HepG2 (cell line): ENCODE data around the gene DGUOK. TPM values are rescaled to one million over a fixed set of nuclear protein-coding genes. Genes with fewer than 3 reads are reported as not detected.

Experiments
- ATF7-NPFF ChIP-seq: sonication (generic); formaldehyde crosslinking; IDR thresholded peaks from 2 replicates; pipeline ENCODE4 v1.8.1; 2023; ENCODE audit warnings: mild to moderate bottlenecking, low read depth, missing genetic modification reagents, moderate library complexity
- DMAP1 ChIP-seq: IDR thresholded peaks from 2 replicates; pipeline ENCODE4 v1.6.1; 2016
- DPF2 ChIP-seq: sonication (generic); formaldehyde crosslinking; IDR thresholded peaks from 2 replicates; pipeline ENCODE4 v1.4.0; 2020; ENCODE audit warnings: mild to moderate bottlenecking, low read depth, missing genetic modification reagents, borderline replicate concordance
- FOXA3 ChIP-seq: IDR thresholded peaks from 2 replicates; pipeline ENCODE4 v1.6.1; 2016; ENCODE audit warnings: missing genetic modification reagents, missing compliant biosample characterization
- FOXP1 ChIP-seq, 2 experiments: fragments of 450-650 bp in 1 of 2; IDR thresholded peaks; 2 replicates each; pipeline ENCODE4 v1.6.1; 2017 to 2018; ENCODE audit warnings: antibody characterized with exemption in 1 of 2
- HMG20B ChIP-seq: conservative IDR thresholded peaks from 2 replicates; pipeline ENCODE4 v1.6.1; 2016; ENCODE audit warnings: missing genetic modification reagents, missing compliant biosample characterization
- MIER3 ChIP-seq: IDR thresholded peaks from 2 replicates; pipeline ENCODE4 v1.6.1; 2016; ENCODE audit warnings: missing compliant biosample characterization, borderline replicate concordance
- NR2F6 ChIP-seq, 2 experiments: IDR thresholded peaks; 2 replicates each; pipeline ENCODE4 v1.6.1; 2016; ENCODE audit warnings: antibody characterized with exemption in 1 of 2, mild to moderate bottlenecking in 1 of 2
- NR3C1 ChIP-seq: sonication (generic); formaldehyde crosslinking; IDR thresholded peaks from 2 replicates; pipeline ENCODE4 v1.4.0; 2020; ENCODE audit warnings: missing genetic modification reagents
- SMARCC2 ChIP-seq: fragments of 450-650 bp; IDR thresholded peaks from 2 replicates; pipeline ENCODE4 v1.6.1; 2017; ENCODE audit warnings: antibody characterized with exemption, mild to moderate bottlenecking
- SMC3 ChIP-seq: IDR thresholded peaks from 2 replicates; pipeline ENCODE4 v1.6.1; 2011; ENCODE audit warnings: low read length, improper control_type of control experiment
- SMYD3 ChIP-seq: sonication (generic); formaldehyde crosslinking; IDR thresholded peaks from 2 replicates; pipeline ENCODE4 v1.8.1; 2023; ENCODE audit warnings: mild to moderate bottlenecking, missing genetic modification reagents
- SOX5 ChIP-seq: IDR thresholded peaks from 2 replicates; pipeline ENCODE4 v1.6.1; 2016; ENCODE audit warnings: borderline replicate concordance
- ZBTB33 ChIP-seq: sonication (generic); formaldehyde crosslinking; IDR thresholded peaks from 2 replicates; pipeline ENCODE4 v1.4.0; 2020; ENCODE audit warnings: missing genetic modification reagents
- ZNF138 ChIP-seq: sonication (generic); formaldehyde crosslinking; IDR thresholded peaks from 2 replicates; pipeline ENCODE4 v1.5.0; 2020; ENCODE audit warnings: mild to moderate bottlenecking, low read depth, missing genetic modification reagents
- ZNF253 ChIP-seq: sonication (generic); formaldehyde crosslinking; IDR thresholded peaks from 2 replicates; pipeline ENCODE4 v1.8.0; 2022; ENCODE audit warnings: mild to moderate bottlenecking, missing genetic modification reagents, borderline replicate concordance
- ZNF343 ChIP-seq: sonication (generic); formaldehyde crosslinking; IDR thresholded peaks from 2 replicates; pipeline ENCODE4 v1.4.0; 2020; ENCODE audit warnings: mild to moderate bottlenecking, missing genetic modification reagents
- ZNF446 ChIP-seq: sonication (generic); formaldehyde crosslinking; IDR thresholded peaks from 2 replicates; pipeline ENCODE4 v1.5.0; 2020; ENCODE audit warnings: mild to moderate bottlenecking, missing genetic modification reagents
- ZNF484 ChIP-seq: sonication (generic); formaldehyde crosslinking; IDR thresholded peaks from 2 replicates; pipeline ENCODE4 v1.5.1; 2020; ENCODE audit warnings: mild to moderate bottlenecking, low read depth, missing genetic modification reagents, borderline replicate concordance
- ZNF552 ChIP-seq: sonication (generic); formaldehyde crosslinking; IDR thresholded peaks from 2 replicates; pipeline ENCODE4 v1.9.0; 2022; ENCODE audit warnings: missing genetic modification reagents, mild to moderate bottlenecking, borderline replicate concordance
- ZNF720 ChIP-seq: sonication (generic); formaldehyde crosslinking; IDR thresholded peaks from 2 replicates; pipeline ENCODE4 v1.4.0; 2020; ENCODE audit warnings: missing genetic modification reagents
- ZNF766 ChIP-seq: sonication (generic); formaldehyde crosslinking; IDR thresholded peaks from 2 replicates; pipeline ENCODE4 v1.5.0; 2020; ENCODE audit warnings: missing genetic modification reagents, borderline replicate concordance
- ZNF841 ChIP-seq: sonication (generic); formaldehyde crosslinking; IDR thresholded peaks from 2 replicates; pipeline ENCODE4 v1.8.1; 2023; ENCODE audit warnings: missing genetic modification reagents, borderline replicate concordance
- polyA plus RNA-seq, 8 experiments: library from polyadenylated mRNA; depleted of rRNA in 3 of 8; stranded (reverse) in 7 of 8; unstranded in 1 of 8; fragments of >200 nt; fragmentation: Illumina TruSeq in 4 of 8; extraction: Trizol in 4 of 8; gene quantifications; 2 replicates each; pipeline versions ENCODE4 v1.2.1 to v1.2.3, GENCODE V29; 2011 to 2016; ENCODE audit warnings: low read depth in 4 of 8, missing spikeins in 1 of 8, mixed read lengths in 1 of 8; ENCODE audit not compliant: insufficient read depth in 1 of 8
- total RNA-seq, 5 experiments: library from RNA; depleted of rRNA; stranded (reverse); fragments of >200 nt; fragmentation: Illumina TruSeq; extraction: Trizol; gene quantifications; 2 replicates each; pipeline ENCODE4 v1.2.3, GENCODE V29; 2016; ENCODE audit warnings: low read depth in 1 of 5
- TF ChIP-seq, protein P1 (sequence below): sonication (generic); formaldehyde crosslinking; IDR thresholded peaks from 2 replicates; pipeline ENCODE4 v1.4.0; 2020; ENCODE audit warnings: missing genetic modification reagents
- TF ChIP-seq, protein P2 (sequence below), 2 experiments: fragments of 450-650 bp in 1 of 2; sonication (generic) in 1 of 2; formaldehyde crosslinking; IDR thresholded peaks; 2 replicates each; pipeline versions ENCODE4 v1.5.0 to v1.8.0; 2020 to 2022; ENCODE audit warnings: mild to moderate bottlenecking in 1 of 2, missing genetic modification reagents in 1 of 2
- TF ChIP-seq, protein P3 (sequence below): sonication (generic); formaldehyde crosslinking; IDR thresholded peaks from 2 replicates; pipeline ENCODE4 v1.4.0; 2020; ENCODE audit warnings: missing genetic modification reagents
- TF ChIP-seq, protein P4 (sequence below): sonication (generic); formaldehyde crosslinking; IDR thresholded peaks from 2 replicates; pipeline ENCODE4 v1.8.0; 2022; ENCODE audit warnings: mild to moderate bottlenecking, missing genetic modification reagents, moderate library complexity

Gene DGUOK
- total and polyA plus RNA-seq, 2 of the 13 experiments (the other 11 are each of a cell fraction or from before 2014, with no cell fraction given) = 105 to 137 TPM

DNA sequence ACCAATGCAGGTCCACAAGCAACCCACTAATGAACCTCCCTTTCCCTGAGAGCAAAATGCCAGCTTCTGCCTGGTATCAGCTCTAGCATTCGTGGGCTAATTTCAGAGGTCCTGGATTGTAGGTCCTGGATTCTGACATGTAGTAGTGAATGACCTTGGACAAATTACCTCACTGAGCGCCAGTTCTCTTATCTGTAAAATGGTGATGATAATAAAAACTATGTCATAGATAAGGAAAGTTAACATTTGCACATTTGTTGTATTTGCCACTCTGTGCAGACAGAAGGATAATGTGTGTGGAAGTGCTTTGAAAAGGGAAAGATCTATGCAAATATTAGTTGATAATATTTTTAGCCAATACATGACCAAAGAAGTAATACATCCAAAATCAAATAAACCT, 53.9 kb downstream of the DGUOK start (continued):
- TF ChIP-seq, protein P1, sequence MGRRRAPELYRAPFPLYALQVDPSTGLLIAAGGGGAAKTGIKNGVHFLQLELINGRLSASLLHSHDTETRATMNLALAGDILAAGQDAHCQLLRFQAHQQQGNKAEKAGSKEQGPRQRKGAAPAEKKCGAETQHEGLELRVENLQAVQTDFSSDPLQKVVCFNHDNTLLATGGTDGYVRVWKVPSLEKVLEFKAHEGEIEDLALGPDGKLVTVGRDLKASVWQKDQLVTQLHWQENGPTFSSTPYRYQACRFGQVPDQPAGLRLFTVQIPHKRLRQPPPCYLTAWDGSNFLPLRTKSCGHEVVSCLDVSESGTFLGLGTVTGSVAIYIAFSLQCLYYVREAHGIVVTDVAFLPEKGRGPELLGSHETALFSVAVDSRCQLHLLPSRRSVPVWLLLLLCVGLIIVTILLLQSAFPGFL (CRISPR knock-in tag) = no peak
- TF ChIP-seq ZNF766 (CRISPR knock-in tag) = no peak
- no peak for TF ChIP-seq ZNF446 (CRISPR knock-in tag)
- TF ChIP-seq SMC3 = no peak
- no peak for TF ChIP-seq SMYD3 (CRISPR knock-in tag)
- no peak for TF ChIP-seq NR3C1 (CRISPR knock-in tag)
- no peak for TF ChIP-seq ZNF253 (CRISPR knock-in tag)
- peak; percentile 30; the same call in 1 of the 2 replicates for TF ChIP-seq FOXA3
- no peak for TF ChIP-seq ZNF484 (CRISPR knock-in tag)
- no peak for TF ChIP-seq DPF2
- TF ChIP-seq DMAP1 (CRISPR knock-in tag) = no peak
- TF ChIP-seq HMG20B (CRISPR knock-in tag) = no peak
- TF ChIP-seq, protein P2, sequence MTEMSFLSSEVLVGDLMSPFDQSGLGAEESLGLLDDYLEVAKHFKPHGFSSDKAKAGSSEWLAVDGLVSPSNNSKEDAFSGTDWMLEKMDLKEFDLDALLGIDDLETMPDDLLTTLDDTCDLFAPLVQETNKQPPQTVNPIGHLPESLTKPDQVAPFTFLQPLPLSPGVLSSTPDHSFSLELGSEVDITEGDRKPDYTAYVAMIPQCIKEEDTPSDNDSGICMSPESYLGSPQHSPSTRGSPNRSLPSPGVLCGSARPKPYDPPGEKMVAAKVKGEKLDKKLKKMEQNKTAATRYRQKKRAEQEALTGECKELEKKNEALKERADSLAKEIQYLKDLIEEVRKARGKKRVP (CRISPR knock-in tag; IDR thresholded peaks at IDR 0.05) = 0 out of 4 replicates have a peak, but pooled peaks of 1 of the 2 experiments have one; percentile 26
- no peak for TF ChIP-seq ZNF552
- TF ChIP-seq ZNF138 (CRISPR knock-in tag) = no peak
- TF ChIP-seq NR2F6 (IDR thresholded peaks at IDR 0.05) = peak; percentile 34; the same call in 1 of the 2 replicates
- TF ChIP-seq NR2F6 (CRISPR knock-in tag; IDR thresholded peaks at IDR 0.05) = no peak
- TF ChIP-seq ZNF720 (CRISPR knock-in tag) = no peak
- no peak for TF ChIP-seq ZBTB33 (CRISPR knock-in tag)
- TF ChIP-seq ZNF343 (CRISPR knock-in tag) = no peak
- TF ChIP-seq, protein P3, sequence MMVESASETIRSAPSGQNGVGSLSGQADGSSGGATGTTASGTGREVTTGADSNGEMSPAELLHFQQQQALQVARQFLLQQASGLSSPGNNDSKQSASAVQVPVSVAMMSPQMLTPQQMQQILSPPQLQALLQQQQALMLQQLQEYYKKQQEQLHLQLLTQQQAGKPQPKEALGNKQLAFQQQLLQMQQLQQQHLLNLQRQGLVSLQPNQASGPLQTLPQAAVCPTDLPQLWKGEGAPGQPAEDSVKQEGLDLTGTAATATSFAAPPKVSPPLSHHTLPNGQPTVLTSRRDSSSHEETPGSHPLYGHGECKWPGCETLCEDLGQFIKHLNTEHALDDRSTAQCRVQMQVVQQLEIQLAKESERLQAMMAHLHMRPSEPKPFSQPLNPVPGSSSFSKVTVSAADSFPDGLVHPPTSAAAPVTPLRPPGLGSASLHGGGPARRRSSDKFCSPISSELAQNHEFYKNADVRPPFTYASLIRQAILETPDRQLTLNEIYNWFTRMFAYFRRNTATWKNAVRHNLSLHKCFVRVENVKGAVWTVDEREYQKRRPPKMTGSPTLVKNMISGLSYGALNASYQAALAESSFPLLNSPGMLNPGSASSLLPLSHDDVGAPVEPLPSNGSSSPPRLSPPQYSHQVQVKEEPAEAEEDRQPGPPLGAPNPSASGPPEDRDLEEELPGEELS (CRISPR knock-in tag) = no peak
- TF ChIP-seq FOXP1 (IDR thresholded peaks at IDR 0.05) = no peak
- no peak for TF ChIP-seq FOXP1 (CRISPR knock-in tag; IDR thresholded peaks at IDR 0.05)
- TF ChIP-seq ATF7-NPFF (CRISPR knock-in tag) = no peak
- TF ChIP-seq, protein P4, sequence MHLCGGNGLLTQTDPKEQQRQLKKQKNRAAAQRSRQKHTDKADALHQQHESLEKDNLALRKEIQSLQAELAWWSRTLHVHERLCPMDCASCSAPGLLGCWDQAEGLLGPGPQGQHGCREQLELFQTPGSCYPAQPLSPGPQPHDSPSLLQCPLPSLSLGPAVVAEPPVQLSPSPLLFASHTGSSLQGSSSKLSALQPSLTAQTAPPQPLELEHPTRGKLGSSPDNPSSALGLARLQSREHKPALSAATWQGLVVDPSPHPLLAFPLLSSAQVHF (CRISPR knock-in tag) = no peak
- no peak for TF ChIP-seq SOX5
- TF ChIP-seq ZNF841 (CRISPR knock-in tag) = no peak
- no peak for TF ChIP-seq SMARCC2
- TF ChIP-seq MIER3 (CRISPR knock-in tag) = no peak
